Karpas-422 (cell line): Measurements from ENCODE around the gene TRIM47. TPM values are rescaled to one million over a fixed set of nuclear protein-coding genes. Genes with fewer than 3 reads are reported as not detected.
"Not testable (repeated sequence)": the region's sequence is repeated elsewhere in the genome, so short reads cannot be mapped to it uniquely, and the experiment has no call there.

ENCODE experiments used
- DNase-seq: peaks from one replicate; pipeline ENCODE4 v3.0.0-alpha.2; 2015
- H2AFZ ChIP-seq: fragments of 200-600 bp; sonication (generic); 2 replicates; pipeline ENCODE4 v1.6.1; 2014; ENCODE audit warnings: antibody characterized with exemption, low read length, mixed read lengths
- H3K27ac ChIP-seq: fragments of 200-600 bp; sonication (generic); 2 replicates; pipeline ENCODE4 v1.5.1; 2014; ENCODE audit warnings: mild to moderate bottlenecking, low read length, moderate library complexity
- H3K27me3 ChIP-seq: fragments of 200-600 bp; sonication (generic); 2 replicates; pipeline ENCODE4 v1.6.1; 2014; ENCODE audit warnings: low read length, mixed read lengths
- H3K36me3 ChIP-seq: fragments of 200-600 bp; sonication (generic); 2 replicates; pipeline ENCODE4 v1.6.1; 2014; ENCODE audit warnings: low read length, mixed read lengths; ENCODE audit not compliant: insufficient read depth
- H3K4me1 ChIP-seq: fragments of 200-600 bp; sonication (generic); 2 replicates; pipeline ENCODE4 v1.6.1; 2014; ENCODE audit warnings: mild to moderate bottlenecking, low read length, mixed read lengths
- H3K4me2 ChIP-seq: fragments of 200-600 bp; sonication (generic); 2 replicates; pipeline ENCODE4 v1.6.1; 2014; ENCODE audit warnings: low read length, low read depth, mild to moderate bottlenecking; ENCODE audit not compliant: poor library complexity, severe bottlenecking
- H3K4me3 ChIP-seq: fragments of 200-600 bp; sonication (generic); 2 replicates; pipeline ENCODE4 v1.5.1; 2014; ENCODE audit warnings: mild to moderate bottlenecking, antibody characterized with exemption, low read length, mixed read lengths
- H3K79me2 ChIP-seq: fragments of 200-600 bp; sonication (generic); 2 replicates; pipeline ENCODE4 v1.6.1; 2014; ENCODE audit warnings: mild to moderate bottlenecking, low read length, mixed read lengths
- H3K9ac ChIP-seq: fragments of 200-600 bp; sonication (generic); 2 replicates; pipeline ENCODE4 v1.6.0; 2014; ENCODE audit warnings: low read length
- H3K9me2 ChIP-seq: fragments of 200-600 bp; sonication (generic), shearing (Covaris generic); replicated peaks from 2 replicates; pipeline ENCODE4 v1.6.0; 2014; ENCODE audit warnings: mild to moderate bottlenecking, low read length, moderate library complexity; ENCODE audit not compliant: insufficient read depth
- H3K9me3 ChIP-seq: fragments of 300-700, 200-600 bp; sonication (generic); 2 replicates; pipeline ENCODE4 v1.6.1; 2014; ENCODE audit warnings: low read length, mixed read lengths
- H4K20me1 ChIP-seq: fragments of 200-600 bp; sonication (generic); 2 replicates; pipeline ENCODE4 v1.6.1; 2014; ENCODE audit warnings: mild to moderate bottlenecking, antibody characterized with exemption, low read length, low read depth; ENCODE audit not compliant: insufficient read depth
- total RNA-seq: library from RNA; depleted of rRNA; stranded (reverse); fragments of >200 nt; shearing (Covaris generic); gene quantifications from 2 replicates; pipeline ENCODE4 v1.2.3, GENCODE V29; 2014; ENCODE audit warnings: low replicate concordance

TRIM47 gene
- total RNA-seq, 1 experiment from 2014 or later: 7.9 TPM

- Histone ChIP-seq H3K4me3 (no peak overlapping the region), H3K9me2 (no peaks in the 10 kb centered on the region), H4K20me1 (no peaks in the 10 kb centered on the region), H3K4me2 (no peak overlapping the region), H3K27me3 (no peaks in the 10 kb centered on the region), H2AFZ (no peak overlapping the region), H3K9me3 (no peaks in the 10 kb centered on the region), H3K9ac (no peak overlapping the region), H3K4me1 (peaks cover 24% of the 10 kb centered on the region), H3K36me3 (no peaks in the 10 kb centered on the region), H3K27ac (no peak overlapping the region), H3K79me2 (no peaks in the 10 kb centered on the region)
- DNase-seq: no peak
Measured at GRCh38 chr17:75872434-75873351, 5.7 kb downstream of the TRIM47 start.

GRCh38 chr17:75870228-75870627 is 8.2 kb downstream of the TRIM47 start:
- not testable (repeated sequence) for H3K27ac ChIP-seq, H3K36me3 ChIP-seq, H3K4me3 ChIP-seq, H2AFZ ChIP-seq, H3K9me3 ChIP-seq, H4K20me1 ChIP-seq, H3K9ac ChIP-seq, H3K9me2 ChIP-seq, H3K4me2 ChIP-seq, H3K27me3 ChIP-seq, H3K79me2 ChIP-seq, DNase-seq, H3K4me1 ChIP-seq

GRCh38 chr17:75869282-75870141 is 8.9 kb downstream of the TRIM47 start:
- no peaks in the 10 kb centered on the region for H3K27me3 ChIP-seq
- H3K36me3 ChIP-seq: no peaks in the 10 kb centered on the region
- H3K4me2 ChIP-seq: no peak overlapping the region
- no peaks in the 10 kb centered on the region for H3K9me3 ChIP-seq
- H2AFZ ChIP-seq: no peak overlapping the region
- H3K9me2 ChIP-seq: no peaks in the 10 kb centered on the region
- no peak overlapping the region for H3K4me3 ChIP-seq
- H3K9ac ChIP-seq: no peak overlapping the region
- no peak for DNase-seq
- peaks cover 3% of the 10 kb centered on the region for H3K4me1 ChIP-seq
- H3K27ac ChIP-seq: no peak overlapping the region
- H4K20me1 ChIP-seq: no peaks in the 10 kb centered on the region
- H3K79me2 ChIP-seq: no peaks in the 10 kb centered on the region

GRCh38 chr17:75868730-75869281 is 9.6 kb downstream of the TRIM47 start:
- H3K4me1 ChIP-seq, H3K4me3 ChIP-seq, H3K9me2 ChIP-seq, H3K9ac ChIP-seq, H4K20me1 ChIP-seq, H3K9me3 ChIP-seq, H3K27ac ChIP-seq, H3K27me3 ChIP-seq, H2AFZ ChIP-seq, H3K36me3 ChIP-seq, DNase-seq, H3K4me2 ChIP-seq, H3K79me2 ChIP-seq: not testable (repeated sequence)

GRCh38 chr17:75865404-75866188 is 12.8 kb downstream of the TRIM47 start:
- not testable (repeated sequence) for H2AFZ ChIP-seq

GRCh38 chr17:75864887-75865286 is 13.5 kb downstream of the TRIM47 start:
- H3K27me3 ChIP-seq, H3K36me3 ChIP-seq, H3K9me3 ChIP-seq, H4K20me1 ChIP-seq, DNase-seq, H3K27ac ChIP-seq, H2AFZ ChIP-seq, H3K9ac ChIP-seq, H3K4me1 ChIP-seq, H3K79me2 ChIP-seq, H3K4me3 ChIP-seq, H3K9me2 ChIP-seq: not testable (repeated sequence)
- peak overlapping the region; percentile 21 for H3K4me2 ChIP-seq

More at GRCh38 chr17:75865404-75866188, 12.8 kb downstream of the TRIM47 start:
- not testable (repeated sequence) for H3K4me3 ChIP-seq, H3K79me2 ChIP-seq, H3K9me3 ChIP-seq, H3K27me3 ChIP-seq, H3K4me2 ChIP-seq, H3K9ac ChIP-seq, H3K9me2 ChIP-seq, H3K36me3 ChIP-seq, H4K20me1 ChIP-seq, H3K4me1 ChIP-seq, DNase-seq, H3K27ac ChIP-seq

GRCh38 chr17:75864448-75864871 is 13.9 kb downstream of the TRIM47 start:
- Histone ChIP-seq H3K4me3 (no peak overlapping the region), H4K20me1 (no peaks in the 10 kb centered on the region), H3K27me3 (no peaks in the 10 kb centered on the region), H3K9ac (peak overlapping the region; percentile 22; the same call in 1 of the 2 replicates), H2AFZ (0 out of 2 replicates have a peak overlapping the region, but pooled peaks have one; percentile 71), H3K4me2 (peak overlapping the region; percentile 21), H3K9me3 (no peaks in the 10 kb centered on the region), H3K36me3 (no peaks in the 10 kb centered on the region), H3K27ac (no peak overlapping the region), H3K9me2 (no peaks in the 10 kb centered on the region), H3K4me1 (peaks cover 9% of the 10 kb centered on the region), H3K79me2 (no peaks in the 10 kb centered on the region)
- DNase-seq: peak; percentile 70
